HG03432 (cell line): Measurements from ENCODE around the gene FMO1.
"Not testable (repeated sequence)": the region's sequence is repeated elsewhere in the genome, so short reads cannot be mapped to it uniquely, and the experiment has no call there.

Experiments
- ATAC-seq: cut with Tn5 transposase; IDR thresholded peaks from one replicate; pipeline ENCODE4 v1.9.1; 2021; ENCODE audit warnings: mild to moderate bottlenecking, moderate library complexity; ENCODE audit not compliant: unreplicated experiment

The FMO1 gene

DNA sequence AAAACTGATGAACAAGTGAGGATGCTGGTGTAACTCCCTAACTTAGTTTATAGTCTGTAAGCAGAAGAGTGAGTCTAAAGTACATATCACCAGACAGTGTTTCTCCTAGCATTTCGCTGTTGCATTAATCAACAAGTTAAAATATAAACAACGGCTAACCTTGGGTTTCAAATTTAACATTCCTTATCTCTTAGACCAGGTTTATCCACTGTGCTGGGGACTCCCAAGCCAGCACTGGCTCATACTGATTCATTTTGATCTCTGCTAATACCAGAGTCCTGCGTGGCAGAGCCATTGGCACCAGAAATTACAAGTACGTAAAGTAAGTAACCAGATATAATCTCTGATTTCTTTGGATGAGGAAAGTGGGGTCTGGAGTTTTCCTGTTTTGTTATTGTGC, at the start of gene FMO1:
Gene FMO1 (plus strand): TSS at position 193 of the 400 bp plus-strand sequence. CDS start 9,594 bp downstream, outside the sequence.
- no peak for ATAC-seq

DNA sequence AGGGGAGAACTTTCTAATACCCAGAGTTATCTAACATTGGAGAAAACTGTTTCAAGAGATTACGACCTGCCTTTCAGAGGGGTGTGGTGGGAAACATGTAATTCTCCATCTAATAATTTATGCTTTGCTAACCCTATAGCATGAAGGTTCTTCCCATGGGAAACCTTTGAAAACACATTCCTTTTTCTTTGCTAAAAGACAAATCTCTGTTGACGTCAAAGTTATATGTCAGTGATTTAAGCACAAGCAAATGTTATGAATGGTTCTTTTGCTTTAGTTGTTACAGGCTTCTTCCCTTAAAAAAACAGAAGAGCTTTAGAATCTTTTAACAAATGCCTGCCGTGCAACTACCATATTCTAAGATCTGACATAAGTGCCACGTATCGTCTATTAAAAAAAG, 44.0 kb upstream of the FMO1 start:
- no peak for ATAC-seq

DNA sequence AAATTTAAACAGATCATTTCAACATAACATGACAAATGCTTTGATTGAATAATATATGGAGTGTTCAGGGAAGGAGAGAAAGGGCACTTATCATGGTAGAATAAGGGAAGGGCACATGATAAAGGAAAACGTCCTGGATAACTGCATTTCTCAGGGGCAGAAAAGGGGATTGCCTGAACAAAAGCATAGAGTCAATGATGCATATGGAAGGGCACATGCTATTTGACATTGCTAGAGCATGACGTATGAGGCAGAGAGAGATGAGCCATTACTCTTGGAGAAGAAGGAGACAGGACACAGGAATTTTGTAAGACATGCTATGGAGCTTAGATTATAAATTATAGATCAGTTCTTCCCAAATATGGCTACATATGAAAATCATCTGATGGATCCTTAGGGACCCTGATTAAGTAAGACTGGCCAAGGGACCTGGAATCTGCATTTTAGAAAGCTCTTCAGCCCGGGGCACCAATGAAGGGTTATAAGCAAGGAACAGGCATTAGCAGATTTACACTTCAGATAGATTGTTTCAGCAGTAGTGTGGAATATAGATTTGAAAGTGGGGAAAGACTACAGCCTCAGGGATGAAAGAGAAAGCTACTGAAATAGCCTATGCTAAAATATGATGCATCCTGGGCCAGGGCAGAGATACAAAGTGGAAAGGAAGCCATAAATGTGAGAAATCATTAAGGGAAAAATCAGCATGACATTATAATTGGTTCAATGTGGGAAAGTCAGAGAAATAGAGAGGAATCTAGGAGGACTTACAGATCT, 41.9 kb upstream of the FMO1 start:
- ATAC-seq, result no peak

- ATAC-seq, result no peak
Observed at GRCh38 chr1:171206978-171207355, 41.3 kb upstream of the FMO1 start.

DNA sequence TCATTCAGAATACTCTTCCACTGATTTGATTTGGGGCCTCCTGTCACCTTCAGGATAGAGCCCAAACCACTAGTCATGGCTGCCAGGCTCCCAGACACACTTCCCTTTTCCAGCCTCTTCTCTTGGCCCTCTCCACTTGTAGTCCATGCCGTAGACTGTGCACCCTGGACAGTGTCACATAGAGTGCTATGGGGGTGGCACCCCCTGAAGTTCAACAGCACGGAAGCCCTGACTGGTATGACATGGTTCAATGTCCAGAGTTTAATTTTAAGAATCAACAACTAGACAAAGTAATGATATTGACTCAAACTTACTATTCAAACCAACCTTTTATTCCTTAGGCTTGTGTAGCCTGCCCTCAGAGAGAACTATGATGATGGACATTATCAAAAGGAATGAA, 40.9 kb upstream of the FMO1 start:
- ATAC-seq, result no peak

DNA sequence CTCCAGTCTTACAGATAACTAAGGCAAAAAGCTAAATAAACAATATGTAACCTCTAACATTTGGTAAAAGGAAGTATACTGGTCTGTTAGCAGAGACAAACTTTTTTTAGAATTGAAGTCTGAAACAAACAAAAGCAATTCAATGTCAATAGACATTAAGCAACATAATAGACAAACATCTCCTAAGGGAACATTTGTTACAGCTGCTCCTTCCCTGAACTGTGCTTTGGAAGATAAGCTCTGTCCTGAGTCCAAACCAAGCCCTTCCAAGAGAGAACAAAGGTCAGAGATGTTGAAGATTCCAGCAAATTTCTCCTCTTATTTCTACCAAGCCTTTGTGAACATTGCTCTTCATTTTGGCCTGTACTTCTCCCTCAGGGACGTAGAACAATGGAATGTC, 37.9 kb upstream of the FMO1 start:
- ATAC-seq, result no peak

DNA sequence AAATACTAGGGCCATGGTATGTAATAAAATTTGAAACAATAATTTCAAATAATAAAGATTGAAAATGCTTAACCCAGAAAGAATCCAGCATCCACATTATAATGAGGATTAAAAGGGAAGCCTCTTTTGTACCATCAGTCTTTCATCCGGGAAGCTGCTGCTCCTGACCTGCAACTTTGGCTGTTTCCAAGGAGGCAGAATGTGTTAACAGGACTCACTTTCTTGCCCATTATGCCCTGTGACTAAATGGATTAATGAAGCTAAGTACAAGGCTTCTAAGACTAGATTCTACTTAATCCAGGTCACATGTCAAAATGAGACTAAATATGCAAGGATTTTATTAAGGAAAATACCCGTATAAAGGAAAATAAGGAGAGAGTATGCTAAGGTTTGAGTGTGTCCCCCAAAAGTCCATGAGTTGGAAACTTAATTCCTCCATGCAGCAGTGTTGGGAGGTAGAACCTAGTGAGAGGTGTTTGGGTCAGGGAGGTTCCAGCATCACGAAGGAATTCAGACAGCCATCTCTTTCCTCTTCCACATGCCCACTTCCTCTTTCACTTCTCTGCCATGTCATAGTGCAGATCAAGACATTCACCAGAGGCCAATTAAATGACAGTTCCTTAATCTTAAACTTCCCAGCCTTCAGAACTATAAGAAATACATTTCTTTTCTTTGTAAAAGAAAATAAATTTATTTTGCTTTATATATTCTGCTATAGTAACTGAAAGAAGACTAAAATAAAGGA, 35.5 kb upstream of the FMO1 start:
- ATAC-seq, result no peak

DNA sequence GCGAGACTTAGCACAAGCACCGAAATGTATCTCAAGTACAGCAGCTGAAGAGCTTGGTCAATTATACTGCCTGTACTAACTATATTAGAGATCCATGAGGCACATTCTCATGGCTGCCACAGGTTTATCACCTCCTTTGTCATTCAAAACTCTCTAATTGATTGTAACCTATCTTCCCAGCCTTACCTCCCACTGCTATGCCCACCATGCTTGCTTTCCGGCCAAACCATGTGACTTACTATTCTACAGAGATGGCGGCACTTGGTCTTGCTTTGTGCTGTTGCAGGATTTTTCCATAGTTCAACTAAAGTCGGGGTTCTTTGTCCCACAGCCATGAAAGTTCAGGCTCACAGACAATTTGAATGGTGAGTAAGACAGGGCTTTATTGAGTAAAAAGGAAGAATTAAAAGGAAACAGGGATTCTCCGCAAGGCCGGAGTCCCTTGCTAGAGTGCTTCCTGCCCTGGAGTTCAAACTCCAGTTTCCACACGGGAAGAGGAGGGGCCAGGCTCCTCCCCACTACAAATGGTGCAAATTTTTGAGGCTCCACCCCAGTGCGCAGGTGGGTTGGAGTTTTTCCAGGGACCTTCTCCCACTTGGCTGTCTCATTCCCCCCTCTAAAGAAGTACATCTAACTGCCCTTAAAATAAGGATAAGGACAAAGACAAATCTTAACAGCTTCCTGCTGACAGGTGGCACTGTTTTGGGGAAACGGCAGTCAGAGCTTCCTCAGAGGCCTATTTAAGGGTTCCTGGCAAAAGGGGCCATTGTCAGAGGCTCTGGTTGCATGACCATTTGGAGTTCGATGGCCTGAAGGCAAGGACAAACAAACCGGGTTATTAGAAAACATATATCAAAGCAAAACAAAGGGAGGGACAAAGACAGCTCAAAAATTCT, 34.5 kb upstream of the FMO1 start:
- no peak for ATAC-seq

GRCh38 chr1:171217658-171218443, 30.4 kb upstream of the FMO1 start:
- no peak for ATAC-seq

DNA sequence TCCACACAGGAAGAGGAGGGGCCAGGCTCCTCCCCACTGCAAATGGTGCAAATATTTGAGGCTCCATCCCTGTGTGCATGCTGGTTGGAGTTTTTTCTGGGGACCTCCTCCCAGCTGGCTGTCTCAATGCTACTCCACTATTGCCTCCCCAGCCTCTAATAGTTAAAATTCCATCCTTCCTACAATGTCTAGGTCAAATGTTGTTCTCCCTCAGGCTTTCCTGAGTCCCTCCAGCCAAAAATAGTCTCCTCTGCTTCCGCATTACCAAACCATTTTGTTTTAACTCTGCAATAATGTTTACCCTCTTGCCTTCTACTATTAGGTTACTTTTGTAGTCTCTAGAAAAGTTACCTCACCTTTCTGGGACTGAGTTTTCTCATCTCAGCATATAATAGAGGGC, 29.6 kb upstream of the FMO1 start:
- ATAC-seq, result no peak

DNA sequence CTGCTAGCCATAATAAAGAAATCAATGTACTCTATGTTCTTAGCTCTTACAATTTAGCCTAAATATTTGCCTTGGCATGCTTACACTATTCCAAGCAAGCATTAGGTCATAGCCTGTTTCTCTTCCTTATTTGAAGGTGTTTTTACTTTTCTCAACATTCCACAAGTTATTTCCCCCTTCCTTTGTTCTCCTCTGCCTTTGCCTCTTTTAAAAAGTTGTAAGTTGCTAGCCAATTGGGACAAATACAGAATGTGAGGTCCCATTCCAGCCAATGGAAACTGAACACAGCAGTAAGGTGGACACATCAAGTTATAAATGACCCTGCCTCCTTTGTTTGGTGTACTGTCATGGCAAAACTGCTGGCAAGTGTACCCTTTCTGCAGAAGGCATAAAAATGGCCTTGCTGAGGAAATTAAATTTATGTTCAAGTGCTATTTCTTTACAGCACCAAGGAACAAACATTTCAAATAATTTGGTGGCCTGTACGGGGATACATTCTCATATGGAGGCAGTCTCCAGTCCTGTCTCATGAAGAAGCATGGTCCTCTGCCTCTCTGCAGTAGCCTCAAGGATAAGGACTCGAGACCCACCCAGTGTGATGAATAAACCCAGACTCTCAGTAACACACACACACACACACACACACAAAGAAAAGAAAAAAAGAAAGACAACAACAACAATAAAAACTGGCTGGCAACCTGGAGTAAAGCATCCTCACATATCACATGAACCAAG, 28.8 kb upstream of the FMO1 start:
- no peak for ATAC-seq

GRCh38 chr1:171220081-171220420, 28.2 kb upstream of the FMO1 start:
- ATAC-seq, result no peak

- no peak for ATAC-seq
Observed at GRCh38 chr1:171220581-171221054, 27.7 kb upstream of the FMO1 start.

DNA sequence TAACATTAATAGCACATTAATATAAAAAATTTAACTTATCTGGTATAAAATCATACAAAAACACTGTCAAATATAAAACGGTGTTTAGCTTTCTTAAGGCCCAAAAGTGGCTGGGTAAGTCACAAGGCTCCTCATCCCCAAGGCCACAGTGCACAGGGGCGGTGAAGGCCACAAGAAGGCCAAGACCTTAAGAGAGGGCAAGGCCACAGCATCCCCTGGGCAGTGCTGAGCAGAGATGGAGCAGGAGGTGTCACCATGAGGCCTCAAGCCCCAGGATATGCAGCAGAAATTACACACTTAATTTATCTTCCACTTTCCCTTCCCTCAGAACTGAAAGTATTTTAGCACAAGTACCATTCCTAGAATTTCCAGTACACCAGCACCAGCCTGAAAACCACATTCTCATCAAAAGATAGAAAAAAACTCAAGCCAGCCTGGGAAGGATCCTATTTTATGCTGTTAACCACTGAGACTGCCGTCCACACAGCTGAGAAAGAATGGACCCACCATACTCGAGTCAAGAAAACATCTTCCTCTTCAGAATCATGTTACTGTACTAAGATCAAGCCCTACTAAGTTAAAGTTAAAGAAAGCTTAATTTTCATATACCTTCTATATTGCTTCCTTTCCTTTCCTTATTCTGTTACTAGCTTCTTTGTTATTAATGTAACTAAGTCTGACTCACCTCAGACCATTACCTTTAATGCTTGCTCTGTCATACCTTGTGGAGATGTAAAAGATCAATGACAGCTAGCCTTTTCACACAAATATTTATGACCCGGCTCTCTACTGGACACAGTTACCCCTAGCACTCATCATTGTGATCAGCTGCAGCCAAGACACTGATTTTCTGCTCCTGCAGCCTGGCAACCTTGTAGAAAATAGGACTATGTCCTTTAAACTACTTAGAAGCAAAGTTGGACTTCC, 26.4 kb upstream of the FMO1 start:
- no peak for ATAC-seq

DNA sequence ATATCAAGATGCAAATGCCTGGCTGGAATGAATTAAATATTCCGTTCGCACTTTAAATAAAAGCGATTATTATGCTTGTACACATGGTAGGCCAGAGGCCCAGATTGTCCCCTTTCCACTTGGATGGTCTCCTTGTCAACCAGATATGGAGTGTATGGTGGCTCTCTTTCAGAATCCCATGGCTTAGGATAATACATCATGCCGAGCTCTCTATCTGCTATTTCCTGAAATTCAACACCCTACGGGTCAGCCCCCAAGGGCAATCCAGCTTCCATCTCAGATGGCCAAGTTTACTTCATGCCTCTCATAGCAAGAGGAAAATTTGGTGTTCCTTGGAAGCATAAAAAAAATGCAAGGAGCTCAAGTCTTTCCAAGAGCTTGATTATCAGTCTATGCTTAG, 25.4 kb upstream of the FMO1 start:
- no peak for ATAC-seq

DNA sequence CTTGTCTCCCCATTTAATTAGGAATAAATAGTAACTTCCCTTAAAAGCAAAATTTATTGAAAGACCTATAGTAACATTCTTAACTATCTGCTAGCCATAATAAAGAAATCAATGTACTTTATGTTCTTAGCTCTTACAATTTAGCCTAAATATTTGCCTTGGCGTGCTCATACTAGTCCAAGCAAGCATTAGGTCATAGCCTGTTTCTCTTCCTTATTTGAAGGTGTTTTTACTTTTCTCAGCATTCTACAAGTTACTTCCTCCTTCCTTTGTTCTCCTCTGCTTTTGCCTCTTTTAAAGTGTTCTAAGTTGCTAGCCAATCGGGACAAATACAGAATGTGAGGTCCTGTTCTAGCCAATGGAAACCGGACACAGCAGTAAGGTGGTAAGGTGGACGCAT, 24.0 kb upstream of the FMO1 start:
- not testable (repeated sequence) for ATAC-seq

DNA sequence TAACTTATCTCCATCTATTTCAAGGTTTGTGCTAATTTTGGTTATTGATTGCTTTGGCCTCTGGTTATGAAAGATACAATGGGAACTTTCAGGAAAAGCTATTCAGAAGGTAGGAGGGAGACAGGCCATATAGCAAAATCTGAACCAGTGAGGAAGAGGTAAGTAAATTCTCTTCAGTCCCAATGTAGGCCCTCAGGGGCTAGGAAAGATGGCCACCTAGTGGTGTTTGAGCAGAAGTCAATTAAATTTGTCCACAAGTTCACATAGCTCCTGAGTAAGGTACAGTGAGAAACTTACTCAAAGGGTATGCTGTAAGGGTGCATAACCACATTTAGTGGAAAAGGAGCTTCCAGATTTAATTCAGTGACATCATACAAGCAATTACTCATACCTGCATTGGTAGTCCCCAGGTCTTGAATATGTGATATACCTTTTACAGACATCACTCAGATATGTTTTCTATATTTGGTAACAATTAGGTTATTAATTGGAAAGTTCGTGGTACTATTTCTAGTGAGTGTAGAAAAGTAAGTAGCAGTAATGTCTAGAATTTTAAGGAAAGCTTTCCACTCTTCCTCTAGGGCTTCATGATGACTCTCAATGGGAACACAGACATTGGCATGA, 21.4 kb upstream of the FMO1 start:
- peak; percentile 96 for ATAC-seq

GRCh38 chr1:171231326-171231725, 17.0 kb upstream of the FMO1 start:
- ATAC-seq, result no peak
